Spleen (tissue), 11 donors: Measurements from ENCODE around the gene UGCG. TPM values are rescaled to one million over a fixed set of nuclear protein-coding genes. Genes with fewer than 3 reads are reported as not detected.
"Not testable (repeated sequence)": the region's sequence is repeated elsewhere in the genome, so short reads cannot be mapped to it uniquely, and the experiment has no call there.

Experiments
- DNase-seq: peaks from one replicate; pipeline ENCODE4 v3.0.0-alpha.2; 2020
- H3K27ac ChIP-seq, 8 donors: fragments of 200-600 bp; sonication (generic) in 7 of 8; 1 replicate in 4 of 8; 2 replicates in 4 of 8; pipeline versions ENCODE4 v1.5.0 to v1.8.0; 2016 to 2021; ENCODE audit warnings: inconsistent platforms in 4 of 8, mild to moderate bottlenecking in 4 of 8, moderate library complexity in 1 of 8
- H3K27me3 ChIP-seq, 7 donors: fragments of 200-600 bp; sonication (generic) in 6 of 7; replicated peaks in 1 of 7; 1 replicate in 4 of 7; 2 replicates in 3 of 7; pipeline versions ENCODE4 v1.5.0 to v1.8.0; 2016 to 2021; ENCODE audit warnings: inconsistent platforms in 3 of 7, mild to moderate bottlenecking in 1 of 7
- H3K36me3 ChIP-seq, 6 donors: fragments of 200-600 bp; sonication (generic) in 5 of 6; 1 replicate in 4 of 6; 2 replicates in 2 of 6; pipeline versions ENCODE4 v1.5.0 to v1.8.0; 2016 to 2021; ENCODE audit warnings: inconsistent platforms in 2 of 6
- H3K4me1 ChIP-seq, 6 donors: fragments of 200-600 bp; sonication (generic) in 5 of 6; 1 replicate in 3 of 6; 2 replicates in 3 of 6; pipeline versions ENCODE4 v1.5.0 to v1.8.0; 2016 to 2021; ENCODE audit warnings: inconsistent platforms in 3 of 6
- H3K4me3 ChIP-seq, 8 donors: fragments of 200-600 bp; sonication (generic) in 7 of 8; 1 replicate in 4 of 8; 2 replicates in 4 of 8; pipeline versions ENCODE4 v1.5.0 to v1.8.0; 2016 to 2021; ENCODE audit warnings: inconsistent platforms in 4 of 8, mild to moderate bottlenecking in 4 of 8, moderate library complexity in 2 of 8
- H3K9me3 ChIP-seq, 8 donors: fragments of 200-600 bp; sonication (generic) in 7 of 8; 1 replicate in 4 of 8; 2 replicates in 4 of 8; pipeline versions ENCODE4 v1.5.0 to v1.8.0; 2016 to 2021; ENCODE audit warnings: inconsistent platforms in 4 of 8
- CTCF ChIP-seq, 11 experiments: fragments of 200-600 bp in 7 of 11; fragments of 450-650 bp in 4 of 11; sonication (generic) in 4 of 11; IDR thresholded peaks in 8 of 11; conservative IDR thresholded peaks in 3 of 11; 1 replicate in 7 of 11; 2 replicates in 4 of 11; pipeline versions ENCODE4 v1.4.0 to v1.8.0; 2016 to 2021; ENCODE audit warnings: antibody characterized with exemption in 11 of 11, inconsistent platforms in 4 of 11, mild to moderate bottlenecking in 1 of 11
- POLR2A ChIP-seq, 3 donors: fragments of 450-650 bp; IDR thresholded peaks; one replicate each; pipeline ENCODE4 v1.5.1; 2017; ENCODE audit warnings: antibody characterized with exemption in 3 of 3, mild to moderate bottlenecking in 1 of 3
- POLR2AphosphoS5 ChIP-seq, 3 donors: sonication (generic); formaldehyde crosslinking; IDR thresholded peaks; one replicate each; pipeline ENCODE4 v1.5.1; 2017; ENCODE audit warnings: antibody characterized with exemption in 3 of 3
- WGBS, 5 donors: extraction: QIAGEN DNeasy Blood & Tissue Kit in 3 of 5; methylation state at CpG; one replicate each; pipeline versions ENCODE4 v1.1.5 to v1.1.7; 2013 to 2018; 5-methylcytosine and 5-hydroxymethylcytosine counted together
- intact Hi-C: fragments of 100-400 bp; cut with DNase I; formaldehyde crosslinking; loops from one replicate; pipeline ENCODE4 v1.15.0; 2023; ENCODE audit warnings: low total_unique reads
- polyA plus RNA-seq, 3 donors: library from polyadenylated mRNA; stranded (reverse); fragments of 200-250 nt; gene quantifications; one replicate each; pipeline ENCODE4 v1.2.1, GENCODE V29; 2013
- total RNA-seq, 7 donors: library from RNA; depleted of rRNA in 3 of 7; stranded (reverse); fragments of >200 nt in 3 of 7; fragmentation: NEBNext Ultra II Directional in 4 of 7; extraction: Animal tissue kit (Norgen Biotek cat#: 25700) in 4 of 7; gene quantifications; one replicate each; pipeline versions ENCODE4 v1.1.0 to v1.2.1, GENCODE V29; 2016 to 2021
- donor health status: healthy with polysubstance abuse.
- donor health status: DM: no; HTN: no; CAD: no; lungs with moderate emphysema.
- donor health status: DM: no; HTN: no; CAD: no.
- donor health status: Bipolar disorder and iron deficiency.
- donor health status: healthy.
- donor health status: DM: no; HTN: no; CAD: no.
- donor health status: DM: yes; HTN: yes; CAD: no.

Gene UGCG
- total and polyA plus RNA-seq, 10 donors = 18.1 to 178 (median 80.8) TPM

DNA sequence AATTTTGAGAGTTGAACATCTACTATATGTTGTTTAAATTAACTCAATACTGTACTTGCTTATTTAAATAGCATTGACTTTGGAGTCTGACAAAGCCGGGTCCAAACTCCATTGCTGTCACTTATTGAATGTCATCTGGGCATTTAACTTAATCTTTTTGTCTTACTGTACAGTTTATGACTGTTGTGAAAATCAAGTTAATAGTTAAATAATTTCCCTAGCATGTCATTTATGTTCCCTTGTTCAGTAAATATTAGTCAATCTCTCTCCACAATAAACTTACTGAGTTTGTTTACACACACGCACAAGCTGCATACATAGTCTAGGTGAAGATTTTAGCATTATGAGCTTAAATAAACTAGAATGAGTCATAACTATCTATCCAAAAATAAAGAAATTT lies 6.3 kb upstream of the UGCG start:
- no peak overlapping the region for H3K4me3 ChIP-seq
- no peaks in the 10 kb centered on the region for H3K36me3 ChIP-seq
- no peak for DNase-seq
- H3K4me1 ChIP-seq = peaks cover 10 to 34% (median 17%) of the 10 kb centered on the region in 6 donors
- no peak overlapping the region for H3K27ac ChIP-seq
- WGBS, 5 donors = 92 to 97% (median 93%) methylated on average over 2 of the region's 2 CpGs
- no peaks in the 10 kb centered on the region for H3K27me3 ChIP-seq
- H3K9me3 ChIP-seq = no peaks in the 10 kb centered on the region
- no peak for TF ChIP-seq CTCF (IDR thresholded peaks at IDR 0.05 in 8 of 11, conservative IDR thresholded peaks at IDR 0.05 in 3 of 11)
- no peak for TF ChIP-seq POLR2AphosphoS5 (IDR thresholded peaks at IDR 0.05)
- no peak for TF ChIP-seq POLR2A (IDR thresholded peaks at IDR 0.05)
- intact Hi-C loops = loop anchor here (10.0 kb wide), 1 partner anchor 184 kb away; no protein-coding TSS in a partner anchor

GRCh38 chr9:111890867-111891266 lies 5.7 kb upstream of the UGCG start:
- H3K9me3 ChIP-seq, H3K27me3 ChIP-seq, H3K4me3 ChIP-seq, DNase-seq, H3K36me3 ChIP-seq, H3K27ac ChIP-seq: not testable (repeated sequence)
- intact Hi-C loops = loop anchor here (10.0 kb wide), 1 partner anchor 184 kb away; no protein-coding TSS in a partner anchor
- WGBS, 5 donors = 87 to 98% (median 95%) methylated on average over 3 of the region's 3 CpGs
- peaks cover 14 to 39% (median 21%) of the 10 kb centered on the region in 6 donors for H3K4me1 ChIP-seq

GRCh38 chr9:111891910-111892499 lies 4.6 kb upstream of the UGCG start:
- WGBS, 5 donors = 76 to 94% (median 85%) methylated on average over 11 of the region's 11 CpGs
- peak in 1 of 3 donors; percentile 12 for TF ChIP-seq POLR2AphosphoS5 (IDR thresholded peaks at IDR 0.05)
- TF ChIP-seq CTCF (IDR thresholded peaks at IDR 0.05 in 8 of 11, conservative IDR thresholded peaks at IDR 0.05 in 3 of 11) = no peak
- TF ChIP-seq POLR2A (IDR thresholded peaks at IDR 0.05) = no peak
- Histone ChIP-seq H3K36me3 (no peaks in the 10 kb centered on the region), H3K4me1 (peaks cover 14 to 41% (median 25%) of the 10 kb centered on the region in 6 donors), H3K27me3 (no peaks in the 10 kb centered on the region), H3K9me3 (no peaks in the 10 kb centered on the region), H3K27ac (no peak overlapping the region), H3K4me3 (no peak overlapping the region)
- intact Hi-C loops = loop anchor here (10.0 kb wide), 1 partner anchor 183 kb away; no protein-coding TSS in a partner anchor
- DNase-seq = no peak

- no peaks in the 10 kb centered on the region for H3K9me3 ChIP-seq
- 0 to 1% (median 0%) methylated on average over 33 to 68 of the region's 68 CpGs for WGBS, 5 donors
- H3K27ac ChIP-seq = peak overlapping the region; percentile 78 to 98 (median 98)
- H3K4me1 ChIP-seq = peaks cover 31 to 74% (median 57%) of the 10 kb centered on the region in 6 donors
- TF ChIP-seq POLR2AphosphoS5 (IDR thresholded peaks at IDR 0.05) = peak in 1 of 3 donors; percentile 4
- no peak for TF ChIP-seq POLR2A (IDR thresholded peaks at IDR 0.05)
- TF ChIP-seq CTCF (IDR thresholded peaks at IDR 0.05 in 8 of 11, conservative IDR thresholded peaks at IDR 0.05 in 3 of 11) = peak in 5 of 11 experiments; percentile 7 to 20 (median 10)
- intact Hi-C loops = loop anchor here (10.0 kb wide), 1 partner anchor 178 kb away; no protein-coding TSS in a partner anchor
- no peaks in the 10 kb centered on the region for H3K27me3 ChIP-seq
- H3K36me3 ChIP-seq = no peaks in the 10 kb centered on the region
- peak; percentile 93 for DNase-seq
- peak overlapping the region; percentile 79 to 97 (median 91) for H3K4me3 ChIP-seq
Observed at GRCh38 chr9:111896942-111897600, 457 bp downstream of the UGCG start.
